Caco-2 (cell line): ENCODE results near the gene RSPH6A. TPM values are rescaled to one million over a fixed set of nuclear protein-coding genes. Genes with fewer than 3 reads are reported as not detected.

ENCODE experiments used
- BruUV-seq: library from RNA; stranded (reverse); fragments of 400-500 nt; replicated peaks from 2 replicates; lab custom pipeline; 2021; lab: Mats Ljungman, UMichigan
- CTCF ChIA-PET: fragments of 300-600 bp; sonication (Branson Sonifier 250); formaldehyde crosslinking; loops from one replicate; lab custom pipeline; 2022; ENCODE audit warnings: antibody characterized with exemption; lab: Charles Lee
- POLR2A ChIA-PET: fragments of 300-600 bp; sonication (Branson Sonifier 250); formaldehyde crosslinking; loops from one replicate; lab custom pipeline; 2022; ENCODE audit warnings: antibody characterized with exemption; lab: Charles Lee
- DNase-seq, 2 experiments: peaks; one replicate each; pipeline versions ENCODE4 v3.0.0 to v3.0.0-alpha.2; 2020 to 2022
- H3K27me3 ChIP-seq: replicated peaks from 2 replicates; pipeline ENCODE4 v1.6.0; 2011; ENCODE audit warnings: low read length; ENCODE audit not compliant: control insufficient read depth, insufficient read depth
- H3K36me3 ChIP-seq: 2 replicates; pipeline ENCODE4 v1.5.1; 2011; ENCODE audit warnings: low read length; ENCODE audit not compliant: control insufficient read depth, insufficient read depth
- H3K4me1 ChIP-seq: fragments of 250-450 bp; sonication (Bioruptor Pico); 2 replicates; pipeline ENCODE4 v1.5.1; 2020; ENCODE audit warnings: mild to moderate bottlenecking
- H3K4me3 ChIP-seq: 2 replicates; pipeline ENCODE4 v1.5.1; 2011; ENCODE audit warnings: low read depth, mild to moderate bottlenecking, control low read depth, low read length
- H3K9me3 ChIP-seq: fragments of 250-450 bp; sonication (Bioruptor Pico); 2 replicates; pipeline ENCODE4 v1.5.1; 2020; ENCODE audit warnings: mild to moderate bottlenecking, moderate library complexity
- H3K27ac Mint-ChIP-seq: one replicate; pipeline ENCODE4 v1.8.0; 2022; ENCODE audit warnings: mixed read lengths; ENCODE audit not compliant: unreplicated experiment
- H3K27me3 Mint-ChIP-seq: one replicate; pipeline ENCODE4 v1.8.0; 2022; ENCODE audit warnings: mixed read lengths; ENCODE audit not compliant: insufficient read depth, unreplicated experiment
- H3K36me3 Mint-ChIP-seq: one replicate; pipeline ENCODE4 v1.8.0; 2022; ENCODE audit warnings: mild to moderate bottlenecking, mixed read lengths; ENCODE audit not compliant: insufficient read depth, unreplicated experiment
- H3K4me1 Mint-ChIP-seq: one replicate; pipeline ENCODE4 v1.8.0; 2022; ENCODE audit warnings: low read depth, mixed read lengths; ENCODE audit not compliant: unreplicated experiment
- H3K4me3 Mint-ChIP-seq: one replicate; pipeline ENCODE4 v1.8.0; 2022; ENCODE audit warnings: mild to moderate bottlenecking, moderate library complexity, mixed read lengths; ENCODE audit not compliant: unreplicated experiment
- H3K9me3 Mint-ChIP-seq: one replicate; pipeline ENCODE4 v1.8.0; 2022; ENCODE audit warnings: mixed read lengths; ENCODE audit not compliant: unreplicated experiment
- intact Hi-C: fragments of 100-400 bp; cut with micrococcal nuclease; formaldehyde crosslinking; loops from one replicate; pipeline ENCODE4 v1.10.0; 2022; ENCODE audit not compliant: unreplicated experiment
- total RNA-seq: library from RNA; stranded (reverse); gene quantifications from 2 replicates; pipeline ENCODE4 v1.2.3, GENCODE V29; 2022
- TF ChIP-seq, protein P1 (sequence below), 2 experiments: fragments of 200-600 bp in 1 of 2; IDR thresholded peaks; 1 replicate in 1 of 2; 2 replicates in 1 of 2; pipeline versions ENCODE4 v1.5.1 to v1.8.0; 2011 to 2022; ENCODE audit warnings: antibody characterized with exemption in 1 of 2, control low read depth in 1 of 2, inconsistent platforms in 1 of 2, low read depth in 1 of 2, low read length in 1 of 2, mild to moderate bottlenecking in 1 of 2, moderate library complexity in 1 of 2; ENCODE audit not compliant: insufficient read depth in 1 of 2, severe bottlenecking in 1 of 2, unreplicated experiment in 1 of 2

RSPH6A gene
- total RNA-seq, 1 experiment from 2014 or later = 0.23 TPM

DNA sequence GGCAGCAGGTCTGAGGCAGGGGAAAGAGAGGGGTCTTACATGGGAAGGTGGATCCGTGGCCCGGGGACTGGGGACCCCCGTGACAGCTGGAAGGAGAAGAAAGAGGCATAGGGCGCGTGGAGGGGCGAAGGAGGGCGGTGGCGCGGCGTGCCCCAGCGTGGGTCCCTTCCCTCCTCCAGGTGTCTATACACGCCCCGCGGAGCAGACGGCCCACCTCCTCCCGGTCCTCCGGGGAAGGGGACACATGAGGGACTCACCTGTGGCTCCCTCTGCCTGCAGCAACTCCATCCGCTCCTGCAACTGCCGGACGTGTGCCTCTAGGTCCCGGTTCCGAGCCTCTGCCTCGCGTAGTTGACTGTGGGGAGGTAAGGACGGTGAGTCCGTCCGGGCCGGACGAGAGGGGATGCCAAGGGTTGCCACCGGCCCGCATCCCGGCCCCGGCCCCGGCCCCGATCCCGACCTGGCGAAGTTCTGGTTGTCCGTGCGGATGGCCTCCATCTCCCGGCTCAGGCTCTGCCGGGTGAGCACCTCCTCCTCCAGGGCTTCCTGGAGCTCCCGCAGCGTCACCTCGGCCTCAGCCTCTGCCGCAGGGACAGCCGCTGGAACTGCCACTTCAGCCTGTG lies 43.7 kb downstream of the RSPH6A start:
- peak in 1 of 2 experiments; percentile 49 for DNase-seq
- no peaks in the 10 kb centered on the region for H3K27me3 ChIP-seq
- peaks cover 6% of the 10 kb centered on the region for H3K4me1 ChIP-seq
- peak overlapping the region; percentile 76 for H3K4me3 ChIP-seq
- H3K4me3 Mint-ChIP-seq = peak overlapping the region; percentile 97
- intact Hi-C loops = loop anchor here (5.0 kb wide), 1 partner anchor 111 kb away; no protein-coding TSS in a partner anchor
- TF ChIP-seq, protein P1, sequence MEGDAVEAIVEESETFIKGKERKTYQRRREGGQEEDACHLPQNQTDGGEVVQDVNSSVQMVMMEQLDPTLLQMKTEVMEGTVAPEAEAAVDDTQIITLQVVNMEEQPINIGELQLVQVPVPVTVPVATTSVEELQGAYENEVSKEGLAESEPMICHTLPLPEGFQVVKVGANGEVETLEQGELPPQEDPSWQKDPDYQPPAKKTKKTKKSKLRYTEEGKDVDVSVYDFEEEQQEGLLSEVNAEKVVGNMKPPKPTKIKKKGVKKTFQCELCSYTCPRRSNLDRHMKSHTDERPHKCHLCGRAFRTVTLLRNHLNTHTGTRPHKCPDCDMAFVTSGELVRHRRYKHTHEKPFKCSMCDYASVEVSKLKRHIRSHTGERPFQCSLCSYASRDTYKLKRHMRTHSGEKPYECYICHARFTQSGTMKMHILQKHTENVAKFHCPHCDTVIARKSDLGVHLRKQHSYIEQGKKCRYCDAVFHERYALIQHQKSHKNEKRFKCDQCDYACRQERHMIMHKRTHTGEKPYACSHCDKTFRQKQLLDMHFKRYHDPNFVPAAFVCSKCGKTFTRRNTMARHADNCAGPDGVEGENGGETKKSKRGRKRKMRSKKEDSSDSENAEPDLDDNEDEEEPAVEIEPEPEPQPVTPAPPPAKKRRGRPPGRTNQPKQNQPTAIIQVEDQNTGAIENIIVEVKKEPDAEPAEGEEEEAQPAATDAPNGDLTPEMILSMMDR (IDR thresholded peaks at IDR 0.05; ENCODE audit: insufficient read depth in 1 of 2, low read depth in 1 of 2, low read length in 1 of 2, severe bottlenecking in 1 of 2, unreplicated experiment in 1 of 2) = no peak
- BruUV-seq = no TSS peak
- no peaks in the 10 kb centered on the region for H3K36me3 ChIP-seq
- H3K9me3 ChIP-seq = no peaks in the 10 kb centered on the region
- peaks cover 64% of the 10 kb centered on the region for H3K36me3 Mint-ChIP-seq
- H3K27me3 Mint-ChIP-seq = no peaks in the 10 kb centered on the region
- ChIA-PET CTCF (interaction anchor here (1.1 to 3.6 kb wide), 10 partner anchors 8 to 131 kb away, joined by 3 to 82 read pairs (median 20); partner anchors contain the start of genes DMPK, MYPOP, QPCTL and SNRPD2), POLR2A (interaction anchor here (0.6 to 2.4 kb wide), 3 partner anchors 21 to 302 kb away, joined by 3 to 22 read pairs (median 3); partner anchors contain the start of genes DMWD and SNRPD2)
- H3K9me3 Mint-ChIP-seq = no peaks in the 10 kb centered on the region
- peaks cover 7% of the 10 kb centered on the region for H3K4me1 Mint-ChIP-seq
- peak overlapping the region; percentile 96 for H3K27ac Mint-ChIP-seq

DNA sequence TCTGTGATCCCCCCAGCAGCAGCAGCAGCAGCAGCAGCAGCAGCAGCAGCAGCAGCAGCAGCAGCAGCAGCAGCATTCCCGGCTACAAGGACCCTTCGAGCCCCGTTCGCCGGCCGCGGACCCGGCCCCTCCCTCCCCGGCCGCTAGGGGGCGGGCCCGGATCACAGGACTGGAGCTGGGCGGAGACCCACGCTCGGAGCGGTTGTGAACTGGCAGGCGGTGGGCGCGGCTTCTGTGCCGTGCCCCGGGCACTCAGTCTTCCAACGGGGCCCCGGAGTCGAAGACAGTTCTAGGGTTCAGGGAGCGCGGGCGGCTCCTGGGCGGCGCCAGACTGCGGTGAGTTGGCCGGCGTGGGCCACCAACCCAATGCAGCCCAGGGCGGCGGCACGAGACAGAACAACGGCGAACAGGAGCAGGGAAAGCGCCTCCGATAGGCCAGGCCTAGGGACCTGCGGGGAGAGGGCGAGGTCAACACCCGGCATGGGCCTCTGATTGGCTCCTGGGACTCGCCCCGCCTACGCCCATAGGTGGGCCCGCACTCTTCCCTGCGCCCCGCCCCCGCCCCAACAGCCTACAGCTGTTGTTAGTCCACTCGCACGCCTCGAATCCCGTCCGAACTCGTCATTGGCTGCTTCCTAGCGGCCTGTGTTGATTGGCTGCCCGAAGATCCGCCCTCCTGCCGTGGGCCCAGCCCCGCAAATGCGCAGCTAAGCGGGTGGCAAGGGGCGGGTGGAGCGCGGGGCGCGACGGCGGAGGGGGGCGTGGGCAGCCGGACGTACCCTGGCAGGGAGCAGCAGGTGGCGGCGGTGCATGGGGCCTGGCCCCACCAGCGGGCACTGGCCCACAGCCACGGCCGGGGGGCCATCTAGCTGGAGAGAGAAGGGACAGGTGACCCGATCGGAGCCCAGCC lies 44.7 kb downstream of the RSPH6A start:
- DNase-seq = peak; percentile 99
- no TSS peak for BruUV-seq
- no peaks in the 10 kb centered on the region for H3K9me3 ChIP-seq
- intact Hi-C loops = loop anchor here (1.0 to 5.0 kb wide), 5 partner anchors 9 to 112 kb away; no protein-coding TSS in a partner anchor
- TF ChIP-seq, protein P1 (IDR thresholded peaks at IDR 0.05; ENCODE audit: insufficient read depth in 1 of 2, low read depth in 1 of 2, low read length in 1 of 2, severe bottlenecking in 1 of 2, unreplicated experiment in 1 of 2) = peak; percentile 95 to 98
- H3K27me3 ChIP-seq = no peaks in the 10 kb centered on the region
- H3K9me3 Mint-ChIP-seq = no peaks in the 10 kb centered on the region
- H3K4me3 ChIP-seq = peak overlapping the region; percentile 76
- H3K27ac Mint-ChIP-seq = peak overlapping the region; percentile 96
- POLR2A ChIA-PET = interaction anchor here (0.5 to 3.7 kb wide), 22 partner anchors 9 to 1455 kb away, joined by 3 to 64 read pairs (median 5); partner anchors contain the start of genes DMPK, DMWD, QPCTL and SNRPD2
- H3K4me1 ChIP-seq = peaks cover 6% of the 10 kb centered on the region
- CTCF ChIA-PET = interaction anchor here (0.5 to 3.6 kb wide), 29 partner anchors 9 to 309 kb away, joined by 3 to 82 read pairs (median 5); partner anchors contain the start of genes DMPK, DMWD, FBXO46 and FOXA3
- H3K4me3 Mint-ChIP-seq = peak overlapping the region; percentile 97
- H3K4me1 Mint-ChIP-seq = peaks cover 7% of the 10 kb centered on the region
- H3K27me3 Mint-ChIP-seq = no peaks in the 10 kb centered on the region
- no peaks in the 10 kb centered on the region for H3K36me3 ChIP-seq
- peaks cover 64% of the 10 kb centered on the region for H3K36me3 Mint-ChIP-seq
